ENCODE measurements around the gene CLIC5.

The CLIC5 gene

DNA sequence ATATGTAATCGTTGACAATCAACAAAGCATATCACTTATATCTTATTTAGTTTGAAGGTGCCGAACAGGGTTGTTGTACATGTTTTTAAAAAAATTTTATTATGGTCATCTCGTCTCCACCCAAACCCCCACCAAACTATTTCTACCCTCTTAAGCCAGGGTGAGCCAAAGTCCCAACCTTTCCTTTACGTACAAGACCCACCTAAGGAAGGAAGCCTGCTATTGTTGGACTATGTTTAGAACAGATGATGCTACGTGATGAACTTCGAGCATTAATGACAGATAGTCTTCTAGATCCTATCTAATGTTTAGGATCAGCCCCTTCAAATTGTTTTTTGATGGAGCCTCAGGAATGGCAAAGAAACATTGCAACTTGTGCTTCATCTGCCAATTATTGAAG is 44.4 kb downstream of the CLIC5 start:
- DNase-seq (ENCODE audit: low spot score): no peak
- no peak for TF ChIP-seq CTCF (IDR thresholded peaks at IDR 0.05; ENCODE audit: extremely low read depth, insufficient read depth, missing control alignments)
- in situ Hi-C loops (cut with MboI; ENCODE audit: low pct_unique_long_range_greater_than_20kb, low sequenced_read_pairs, unreplicated experiment): no loop called here

DNA sequence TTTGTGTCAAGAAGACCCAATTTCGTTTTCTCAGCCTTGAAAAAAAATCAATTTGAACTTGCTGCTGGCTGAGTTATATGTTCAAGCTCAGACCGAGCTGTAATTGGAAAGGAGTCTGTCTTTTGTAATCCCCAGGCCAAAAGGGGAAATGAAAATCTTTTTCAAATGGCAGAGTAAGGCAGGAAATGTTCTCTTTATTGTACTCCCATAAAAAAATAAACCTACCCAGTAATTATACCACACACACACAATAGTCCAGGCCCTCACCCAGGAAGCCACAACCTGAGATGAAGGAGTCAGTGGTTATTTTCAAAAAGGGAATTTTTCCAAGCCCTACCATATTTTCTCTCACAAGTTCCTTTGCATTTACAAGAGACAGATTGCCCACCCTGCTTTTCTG is 45.3 kb downstream of the CLIC5 start:
- DNase-seq (ENCODE audit: low spot score): no peak
- no peak for TF ChIP-seq CTCF (IDR thresholded peaks at IDR 0.05; ENCODE audit: extremely low read depth, insufficient read depth, missing control alignments)
- in situ Hi-C loops (cut with MboI; ENCODE audit: low pct_unique_long_range_greater_than_20kb, low sequenced_read_pairs, unreplicated experiment): no loop called here

DNA sequence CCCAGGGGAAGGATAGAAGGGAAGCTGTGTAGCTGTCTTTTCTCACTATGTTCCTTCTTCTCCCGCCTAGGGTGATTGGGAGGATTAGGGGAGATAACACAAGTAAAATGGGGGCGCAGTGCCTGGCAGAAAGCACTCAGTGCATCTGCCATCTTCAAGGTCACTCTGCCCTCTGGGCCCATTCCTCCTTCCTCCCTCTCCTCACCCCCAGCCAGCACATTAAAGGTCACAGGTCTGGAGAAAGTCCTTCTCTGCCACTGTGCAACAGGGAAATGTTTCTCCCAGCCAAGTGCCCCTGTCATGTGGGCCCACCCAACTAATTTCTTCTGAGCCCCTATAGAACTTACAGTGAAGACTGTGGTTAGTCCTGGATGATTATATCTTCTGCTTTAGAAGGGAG is 45.8 kb downstream of the CLIC5 start:
- DNase-seq (ENCODE audit: low spot score): no peak
- in situ Hi-C loops (cut with MboI; ENCODE audit: low pct_unique_long_range_greater_than_20kb, low sequenced_read_pairs, unreplicated experiment): no loop called here
- no peak for TF ChIP-seq CTCF (IDR thresholded peaks at IDR 0.05; ENCODE audit: extremely low read depth, insufficient read depth, missing control alignments)

DNA sequence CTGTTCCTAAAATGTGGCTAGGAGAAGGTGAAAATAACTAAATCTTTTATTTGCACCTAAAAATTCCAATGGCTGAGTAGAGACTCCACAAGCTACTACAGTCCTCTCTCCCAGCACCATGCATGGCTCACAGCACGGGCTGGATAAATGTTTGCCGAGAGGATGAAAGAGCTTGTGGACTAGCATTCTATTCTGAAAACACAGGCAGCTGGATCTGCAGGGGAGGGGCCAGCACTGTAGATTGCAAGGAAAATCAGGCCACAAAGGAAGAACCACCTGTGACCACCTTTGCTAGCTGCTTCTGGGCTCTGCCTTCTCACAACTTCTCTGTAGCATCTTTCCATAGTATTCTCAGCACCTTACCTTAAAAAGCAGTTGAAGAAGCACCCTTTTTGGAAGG is 46.6 kb downstream of the CLIC5 start:
- TF ChIP-seq CTCF (IDR thresholded peaks at IDR 0.05; ENCODE audit: extremely low read depth, insufficient read depth, missing control alignments): no peak
- DNase-seq (ENCODE audit: low spot score): no peak
- in situ Hi-C loops (cut with MboI; ENCODE audit: low pct_unique_long_range_greater_than_20kb, low sequenced_read_pairs, unreplicated experiment): no loop called here

DNA sequence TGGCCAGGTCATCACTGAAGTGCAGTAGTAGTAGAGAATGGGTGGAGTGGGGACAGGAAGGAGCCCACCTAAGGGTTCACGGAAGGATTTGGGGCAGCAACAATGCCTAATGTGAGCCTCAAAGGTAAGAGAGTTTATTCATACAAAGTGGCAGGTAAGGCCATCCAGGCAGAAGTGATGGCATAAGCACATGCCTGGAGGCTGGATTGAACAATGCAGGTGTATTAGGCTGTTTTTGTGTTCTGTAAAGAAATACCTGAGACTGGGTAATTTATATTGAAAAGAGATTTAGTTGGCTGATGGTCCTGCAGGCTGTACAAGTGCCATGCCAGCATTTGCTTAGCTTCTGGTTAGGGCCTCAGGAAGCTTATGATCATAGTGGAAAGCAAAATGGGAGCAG is 48.3 kb downstream of the CLIC5 start:
- no peak for DNase-seq (ENCODE audit: low spot score)
- no peak for TF ChIP-seq CTCF (IDR thresholded peaks at IDR 0.05; ENCODE audit: extremely low read depth, insufficient read depth, missing control alignments)
- in situ Hi-C loops (cut with MboI; ENCODE audit: low pct_unique_long_range_greater_than_20kb, low sequenced_read_pairs, unreplicated experiment): no loop called here

- TF ChIP-seq CTCF (IDR thresholded peaks at IDR 0.05; ENCODE audit: extremely low read depth, insufficient read depth, missing control alignments): no peak
- DNase-seq (ENCODE audit: low spot score): no peak
- in situ Hi-C loops (cut with MboI; ENCODE audit: low pct_unique_long_range_greater_than_20kb, low sequenced_read_pairs, unreplicated experiment): no loop called here
Observed at GRCh38 chr6:45966797-45967196, 48.9 kb downstream of the CLIC5 start.

DNA sequence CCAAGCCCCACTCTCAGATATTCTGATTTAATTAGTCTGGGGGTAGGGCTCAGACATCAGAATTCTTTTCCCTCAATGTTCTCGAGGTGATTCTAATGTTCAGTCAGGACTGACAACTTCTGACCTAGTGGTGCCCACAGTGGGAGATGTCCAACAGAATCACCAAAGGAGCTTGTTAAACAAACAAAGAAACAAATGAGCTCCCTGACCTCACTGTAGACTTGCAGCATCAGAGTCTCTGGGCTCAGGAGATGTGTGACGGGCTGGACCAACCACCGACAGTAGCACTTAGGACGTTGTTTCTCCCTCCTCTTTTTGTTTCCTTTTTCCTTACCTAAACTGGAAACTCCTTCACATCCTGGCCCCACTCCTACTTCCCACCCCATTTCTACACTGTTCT is 49.3 kb downstream of the CLIC5 start:
- no peak for TF ChIP-seq CTCF (IDR thresholded peaks at IDR 0.05; ENCODE audit: extremely low read depth, insufficient read depth, missing control alignments)
- no peak for DNase-seq (ENCODE audit: low spot score)
- in situ Hi-C loops (cut with MboI; ENCODE audit: low pct_unique_long_range_greater_than_20kb, low sequenced_read_pairs, unreplicated experiment): no loop called here

All from GM13977 (cell line).